ENCODE measurements around the gene LZTS2. TPM values are rescaled to one million over a fixed set of nuclear protein-coding genes. Genes with fewer than 3 reads are reported as not detected.

Gene LZTS2
- total and polyA plus RNA-seq, 10 donors: 21.8 to 76.6 (median 54.6) TPM

DNA sequence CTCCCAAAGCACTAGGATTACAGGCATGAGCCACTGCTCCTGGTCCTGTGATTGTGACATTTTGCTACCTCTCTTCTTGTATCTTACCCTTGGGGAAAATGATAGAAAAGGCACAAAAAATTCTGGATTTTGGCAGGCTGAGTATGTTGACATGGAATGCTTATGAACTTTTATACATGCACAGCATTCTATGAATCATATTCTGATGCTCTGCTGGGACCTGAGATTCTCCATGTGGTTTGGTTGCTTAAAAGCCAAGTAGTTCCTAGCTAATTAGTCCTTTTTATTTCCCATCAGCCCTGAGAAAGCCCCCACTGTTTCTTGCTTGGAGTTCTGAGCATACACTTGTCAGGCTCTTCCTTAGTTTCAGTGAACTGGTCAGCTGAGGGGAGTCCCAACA lies 53.9 kb downstream of the LZTS2 start:
- DNase-seq: no peak
- Histone ChIP-seq H3K9me3 (no peaks in the 10 kb centered on the region), H3K27ac (no peak overlapping the region), H3K4me1 (peaks cover 6 to 22% (median 12%) of the 10 kb centered on the region in 6 donors), H3K36me3 (no peaks in the 10 kb centered on the region), H3K27me3 (replicated peaks in 1 of 7) (peaks cover 0 to 32% (median 26%) of the 10 kb centered on the region in 7 donors), H3K4me3 (no peak overlapping the region)
- TF ChIP-seq POLR2A (IDR thresholded peaks at IDR 0.05) (no peak), POLR2AphosphoS5 (IDR thresholded peaks at IDR 0.05) (no peak)
- TF ChIP-seq, protein P1, sequence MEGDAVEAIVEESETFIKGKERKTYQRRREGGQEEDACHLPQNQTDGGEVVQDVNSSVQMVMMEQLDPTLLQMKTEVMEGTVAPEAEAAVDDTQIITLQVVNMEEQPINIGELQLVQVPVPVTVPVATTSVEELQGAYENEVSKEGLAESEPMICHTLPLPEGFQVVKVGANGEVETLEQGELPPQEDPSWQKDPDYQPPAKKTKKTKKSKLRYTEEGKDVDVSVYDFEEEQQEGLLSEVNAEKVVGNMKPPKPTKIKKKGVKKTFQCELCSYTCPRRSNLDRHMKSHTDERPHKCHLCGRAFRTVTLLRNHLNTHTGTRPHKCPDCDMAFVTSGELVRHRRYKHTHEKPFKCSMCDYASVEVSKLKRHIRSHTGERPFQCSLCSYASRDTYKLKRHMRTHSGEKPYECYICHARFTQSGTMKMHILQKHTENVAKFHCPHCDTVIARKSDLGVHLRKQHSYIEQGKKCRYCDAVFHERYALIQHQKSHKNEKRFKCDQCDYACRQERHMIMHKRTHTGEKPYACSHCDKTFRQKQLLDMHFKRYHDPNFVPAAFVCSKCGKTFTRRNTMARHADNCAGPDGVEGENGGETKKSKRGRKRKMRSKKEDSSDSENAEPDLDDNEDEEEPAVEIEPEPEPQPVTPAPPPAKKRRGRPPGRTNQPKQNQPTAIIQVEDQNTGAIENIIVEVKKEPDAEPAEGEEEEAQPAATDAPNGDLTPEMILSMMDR (IDR thresholded peaks at IDR 0.05 in 8 of 11, conservative IDR thresholded peaks at IDR 0.05 in 3 of 11): no peak
- intact Hi-C loops (cut with DNase I; ENCODE audit: low total_unique reads): no loop called here

- H3K36me3 ChIP-seq: no peaks in the 10 kb centered on the region
- peaks cover 0 to 24% (median 18%) of the 10 kb centered on the region in 7 donors for H3K27me3 ChIP-seq (replicated peaks in 1 of 7)
- no peak overlapping the region for H3K4me3 ChIP-seq
- WGBS, 5 donors: 25 to 56% (median 50%) methylated on average over 1 of the region's 1 CpG
- intact Hi-C loops (cut with DNase I; ENCODE audit: low total_unique reads): no loop called here
- H3K4me1 ChIP-seq: peaks cover 6 to 20% (median 13%) of the 10 kb centered on the region in 6 donors
- TF ChIP-seq POLR2A (IDR thresholded peaks at IDR 0.05) (no peak), POLR2AphosphoS5 (IDR thresholded peaks at IDR 0.05) (no peak)
- TF ChIP-seq, protein P1 (IDR thresholded peaks at IDR 0.05 in 8 of 11, conservative IDR thresholded peaks at IDR 0.05 in 3 of 11): no peak
- no peaks in the 10 kb centered on the region for H3K9me3 ChIP-seq
- DNase-seq: no peak
- H3K27ac ChIP-seq: no peak overlapping the region
Measured at GRCh38 chr10:101054351-101054750, 54.7 kb downstream of the LZTS2 start.

GRCh38 chr10:101054876-101055275 lies 55.3 kb downstream of the LZTS2 start:
- H3K9me3 ChIP-seq: no peaks in the 10 kb centered on the region
- DNase-seq: peak; percentile 16
- intact Hi-C loops (cut with DNase I; ENCODE audit: low total_unique reads): no loop called here
- whole genome bisulfite sequencing, 5 donors: 79 to 89% (median 84%) methylated on average over 5 of the region's 5 CpGs
- H3K4me3 ChIP-seq: no peak overlapping the region
- TF ChIP-seq, protein P1 (IDR thresholded peaks at IDR 0.05 in 8 of 11, conservative IDR thresholded peaks at IDR 0.05 in 3 of 11): no peak
- TF ChIP-seq POLR2A (IDR thresholded peaks at IDR 0.05) (no peak), POLR2AphosphoS5 (IDR thresholded peaks at IDR 0.05) (no peak)
- H3K36me3 ChIP-seq: no peaks in the 10 kb centered on the region
- H3K27me3 ChIP-seq (replicated peaks in 1 of 7): peaks cover 0 to 19% (median 13%) of the 10 kb centered on the region in 7 donors
- no peak overlapping the region for H3K27ac ChIP-seq
- H3K4me1 ChIP-seq: peaks cover 6 to 20% (median 16%) of the 10 kb centered on the region in 6 donors

DNA sequence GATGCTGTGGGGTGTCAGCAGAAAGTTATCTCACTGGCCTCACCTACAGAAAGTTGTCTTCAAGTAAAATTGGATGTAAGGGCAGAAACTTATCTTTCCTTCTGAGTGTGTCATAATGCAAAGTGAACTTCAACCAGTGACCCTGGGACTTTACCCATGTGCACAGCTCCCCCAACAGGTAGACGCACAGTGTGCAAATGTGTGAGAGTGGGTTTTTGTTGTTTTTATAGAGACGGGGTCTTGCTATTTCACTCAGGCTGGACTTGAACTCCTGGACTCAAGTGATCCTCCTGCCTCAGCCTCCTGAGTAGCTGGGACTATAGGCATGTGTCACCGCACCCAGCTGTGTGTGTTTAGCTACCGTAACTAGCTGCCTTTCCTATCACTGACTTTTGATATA lies 55.8 kb downstream of the LZTS2 start:
- intact Hi-C loops (cut with DNase I; ENCODE audit: low total_unique reads): no loop called here
- Histone ChIP-seq H3K36me3 (no peaks in the 10 kb centered on the region), H3K4me1 (peaks cover under 1 to 20% (median 16%) of the 10 kb centered on the region in 6 donors), H3K27ac (no peak overlapping the region), H3K4me3 (no peak overlapping the region), H3K27me3 (replicated peaks in 1 of 7) (peaks cover 0 to 13% (median 8%) of the 10 kb centered on the region in 7 donors), H3K9me3 (no peaks in the 10 kb centered on the region)
- TF ChIP-seq POLR2AphosphoS5 (IDR thresholded peaks at IDR 0.05): no peak
- TF ChIP-seq POLR2A (IDR thresholded peaks at IDR 0.05): no peak
- TF ChIP-seq, protein P1 (IDR thresholded peaks at IDR 0.05 in 8 of 11, conservative IDR thresholded peaks at IDR 0.05 in 3 of 11): no peak
- no peak for DNase-seq
- 83 to 96% (median 95%) methylated on average over 4 of the region's 4 CpGs for WGBS, 5 donors
